HG03432 (cell line): ENCODE measurements around the gene CLIP4.
A peak's percentile ranks its signal among the peaks of the same experiment; 100 is the strongest.

Experiments
- ATAC-seq: cut with Tn5 transposase; IDR thresholded peaks from one replicate; pipeline ENCODE4 v1.9.1; 2021; ENCODE audit warnings: mild to moderate bottlenecking, moderate library complexity; ENCODE audit not compliant: unreplicated experiment

Gene CLIP4

GRCh38 chr2:29186817-29187216 lies 71.6 kb downstream of the CLIP4 start:
- no peak for ATAC-seq

GRCh38 chr2:29187926-29188325 lies 72.7 kb downstream of the CLIP4 start:
- ATAC-seq = no peak

- no peak for ATAC-seq
Measured at GRCh38 chr2:29189052-29189451, 73.8 kb downstream of the CLIP4 start.

GRCh38 chr2:29191817-29192216 lies 76.6 kb downstream of the CLIP4 start:
- no peak for ATAC-seq

- ATAC-seq = no peak
Measured at GRCh38 chr2:29192526-29192925, 77.3 kb downstream of the CLIP4 start.

- no peak for ATAC-seq
Measured at GRCh38 chr2:29193111-29193510, 77.9 kb downstream of the CLIP4 start.

- ATAC-seq = no peak
Measured at GRCh38 chr2:29193681-29194080, 78.5 kb downstream of the CLIP4 start.

- ATAC-seq = no peak
Measured at GRCh38 chr2:29195796-29196195, 80.6 kb downstream of the CLIP4 start.

- ATAC-seq = peak; percentile 54
Measured at GRCh38 chr2:29196792-29197788, 81.9 kb downstream of the CLIP4 start.

GRCh38 chr2:29201979-29202378 lies 86.8 kb downstream of the CLIP4 start:
- ATAC-seq = no peak

GRCh38 chr2:29202819-29203495 lies 87.7 kb downstream of the CLIP4 start:
- no peak for ATAC-seq

- no peak for ATAC-seq
Measured at GRCh38 chr2:29206941-29207340, 91.7 kb downstream of the CLIP4 start.

GRCh38 chr2:29207352-29208148 lies 92.3 kb downstream of the CLIP4 start:
- ATAC-seq = no peak

- ATAC-seq = no peak
Measured at GRCh38 chr2:29209551-29209950, 94.3 kb downstream of the CLIP4 start.

GRCh38 chr2:29212009-29212408 lies 96.8 kb downstream of the CLIP4 start:
- ATAC-seq = no peak

GRCh38 chr2:29213888-29214291 lies 98.7 kb downstream of the CLIP4 start:
- no peak for ATAC-seq

GRCh38 chr2:29215073-29215472 lies 99.9 kb downstream of the CLIP4 start:
- ATAC-seq = no peak

- no peak for ATAC-seq
Measured at GRCh38 chr2:29215739-29216608, 100.8 kb downstream of the CLIP4 start.

GRCh38 chr2:29216609-29216909 lies 101.3 kb downstream of the CLIP4 start:
- ATAC-seq = no peak

GRCh38 chr2:29218071-29218470 lies 102.9 kb downstream of the CLIP4 start:
- no peak for ATAC-seq
